Breast epithelium (tissue), 4 donors: ENCODE data around the gene DPH7. TPM values are rescaled to one million over a fixed set of nuclear protein-coding genes. Genes with fewer than 3 reads are reported as not detected.
"Not testable (repeated sequence)": the region's sequence is repeated elsewhere in the genome, so short reads cannot be mapped to it uniquely, and the experiment has no call there.

ENCODE experiments used
- DNase-seq, 2 donors: peaks; one replicate each; pipeline ENCODE4 v3.0.0-alpha.2; 2019; ENCODE audit warnings: low spot score in 2 of 2
- H3K27ac ChIP-seq, 2 donors: fragments of 200-600 bp; sonication (generic) in 1 of 2; one replicate each; pipeline ENCODE4 v1.5.1; 2016 to 2019; ENCODE audit warnings: mild to moderate bottlenecking in 1 of 2
- H3K27me3 ChIP-seq, 2 donors: fragments of 200-600 bp; sonication (generic) in 1 of 2; one replicate each; pipeline versions ENCODE4 v1.5.1 to v1.6.0; 2017 to 2019; ENCODE audit warnings: control low read depth in 1 of 2, mild to moderate bottlenecking in 1 of 2
- H3K36me3 ChIP-seq: fragments of 200-600 bp; one replicate; pipeline ENCODE4 v1.5.1; 2019
- H3K4me1 ChIP-seq, 2 donors: fragments of 200-600 bp; sonication (generic); one replicate each; pipeline ENCODE4 v1.5.1; 2016 to 2019; ENCODE audit warnings: control low read depth in 1 of 2
- H3K4me3 ChIP-seq, 3 donors: fragments of 200-600 bp; sonication (generic); 1 replicate in 2 of 3; 2 replicates in 1 of 3; pipeline ENCODE4 v1.5.1; 2016 to 2019; ENCODE audit warnings: mild to moderate bottlenecking in 3 of 3, moderate library complexity in 2 of 3
- H3K9me3 ChIP-seq, 2 donors: fragments of 200-600 bp; sonication (generic) in 1 of 2; one replicate each; pipeline ENCODE4 v1.5.1; 2016 to 2019; ENCODE audit warnings: control low read depth in 1 of 2
- CTCF ChIP-seq, 3 donors: fragments of 450-650 bp; IDR thresholded peaks; one replicate each; pipeline ENCODE4 v1.5.1; 2016 to 2017; ENCODE audit warnings: antibody characterized with exemption in 3 of 3, mild to moderate bottlenecking in 3 of 3, moderate library complexity in 3 of 3
- POLR2A ChIP-seq: fragments of 450-650 bp; IDR thresholded peaks from one replicate; pipeline ENCODE4 v1.6.1; 2016; ENCODE audit warnings: antibody characterized with exemption, mild to moderate bottlenecking, moderate library complexity
- POLR2AphosphoS5 ChIP-seq, 3 donors: sonication (generic); formaldehyde crosslinking; IDR thresholded peaks; one replicate each; pipeline ENCODE4 v1.6.1; 2017; ENCODE audit warnings: antibody characterized with exemption in 3 of 3
- intact Hi-C: fragments of 100-400 bp; cut with DNase I; formaldehyde crosslinking; loops from one replicate; pipeline ENCODE4 v1.15.1; 2023; ENCODE audit warnings: low total_unique reads
- total RNA-seq, 3 donors: library from RNA; depleted of rRNA; stranded (reverse); fragments of >200 nt; gene quantifications; one replicate each; pipeline ENCODE4 v1.1.0, GENCODE V29; 2016

DPH7 gene
- total RNA-seq, 3 donors from 2014 or later, result 23.4 to 47.5 (median 45.1) TPM

- Histone ChIP-seq H3K4me1 (peaks cover 0 to 8% of the 10 kb centered on the region in 2 donors), H3K36me3 (no peaks in the 10 kb centered on the region), H3K4me3 (peak overlapping the region; percentile 61 to 96 (median 92)), H3K27me3 (no peaks in the 10 kb centered on the region), H3K9me3 (no peaks in the 10 kb centered on the region), H3K27ac (peak overlapping the region; percentile 80 to 93)
- intact Hi-C loops, result no loop called here
- DNase-seq, result peak in 1 of 2 donors; percentile 36
- no peak for TF ChIP-seq POLR2AphosphoS5 (IDR thresholded peaks at IDR 0.05)
- TF ChIP-seq CTCF (IDR thresholded peaks at IDR 0.05), result no peak
- no peak for TF ChIP-seq POLR2A
Measured at GRCh38 chr9:137552022-137552768, 26.5 kb downstream of the DPH7 start.

GRCh38 chr9:137551264-137552021 is 27.3 kb downstream of the DPH7 start, which contains the start of gene MRPL41:
Gene MRPL41 (plus strand): TSS chr9:137551879. CDS start chr9:137552082, 203 bp downstream.
- peak; percentile 89 to 94 for DNase-seq
- H3K27ac ChIP-seq, result peak within 1 kb of the TSS; percentile 83 to 93

GRCh38 chr9:137550958-137551263 is 27.8 kb downstream of the DPH7 start:
- intact Hi-C loops, DNase-seq, H3K4me1 ChIP-seq, H3K9me3 ChIP-seq, H3K36me3 ChIP-seq, H3K27me3 ChIP-seq: not testable (repeated sequence)
- peak overlapping the region; percentile 61 to 96 (median 92) for H3K4me3 ChIP-seq
- peak overlapping the region; percentile 83 to 91 for H3K27ac ChIP-seq

More at GRCh38 chr9:137551264-137552021, 27.3 kb downstream of the DPH7 start, which contains the start of gene MRPL41:
- H3K36me3 ChIP-seq, result no peaks in the 10 kb centered on the region
- H3K9me3 ChIP-seq, result no peaks in the 10 kb centered on the region
- H3K27me3 ChIP-seq, result no peaks in the 10 kb centered on the region
- intact Hi-C loops, result no loop called here
- H3K4me3 ChIP-seq, result peak within 1 kb of the TSS; percentile 61 to 96 (median 92)
- TF ChIP-seq POLR2AphosphoS5 (IDR thresholded peaks at IDR 0.05), result peak in 1 of 3 donors; percentile 62
- peak; percentile 45 for TF ChIP-seq POLR2A
- peak; percentile 45 to 52 (median 50) for TF ChIP-seq CTCF (IDR thresholded peaks at IDR 0.05)
- peaks cover 0 to 8% of the 10 kb centered on the region in 2 donors for H3K4me1 ChIP-seq

DNA sequence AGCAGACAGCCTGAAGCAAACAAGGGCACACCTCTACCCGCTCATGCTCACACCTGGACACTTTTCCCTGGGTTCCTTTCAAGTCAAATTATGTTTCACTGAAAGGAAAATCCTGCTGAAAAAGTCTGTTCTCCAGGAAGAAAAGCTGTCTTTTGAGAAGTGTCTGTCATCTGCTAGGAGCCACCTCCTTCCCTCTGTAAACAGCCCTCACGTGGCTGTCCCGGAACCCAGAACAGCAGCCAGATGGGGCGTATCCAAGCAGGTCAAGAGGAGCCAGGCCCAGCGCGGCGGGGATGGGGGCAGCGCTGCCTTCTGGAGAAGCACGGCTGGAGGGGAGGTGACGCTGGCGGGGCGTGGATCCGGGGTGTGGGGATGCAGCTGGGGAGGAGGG is 28.5 kb downstream of the DPH7 start, which contains the start of gene PNPLA7:
Gene PNPLA7, minus strand, starts transcription at position 172 of the 391 bp plus-strand sequence. CDS start 205 bp downstream, outside the sequence.
- Histone ChIP-seq H3K4me3 (peak within 1 kb of the TSS; percentile 61 to 96 (median 92)), H3K36me3 (no peaks in the 10 kb centered on the region), H3K4me1 (peaks cover 0 to 8% of the 10 kb centered on the region in 2 donors), H3K27me3 (no peaks in the 10 kb centered on the region), H3K9me3 (no peaks in the 10 kb centered on the region), H3K27ac (peak within 1 kb of the TSS; percentile 89 to 91)
- TF ChIP-seq CTCF (IDR thresholded peaks at IDR 0.05), result no peak
- TF ChIP-seq POLR2A, result no peak
- peak; percentile 16 to 68 (median 56) for TF ChIP-seq POLR2AphosphoS5 (IDR thresholded peaks at IDR 0.05)
- intact Hi-C loops, result no loop called here
- DNase-seq, result peak; percentile 90 to 91

DNA sequence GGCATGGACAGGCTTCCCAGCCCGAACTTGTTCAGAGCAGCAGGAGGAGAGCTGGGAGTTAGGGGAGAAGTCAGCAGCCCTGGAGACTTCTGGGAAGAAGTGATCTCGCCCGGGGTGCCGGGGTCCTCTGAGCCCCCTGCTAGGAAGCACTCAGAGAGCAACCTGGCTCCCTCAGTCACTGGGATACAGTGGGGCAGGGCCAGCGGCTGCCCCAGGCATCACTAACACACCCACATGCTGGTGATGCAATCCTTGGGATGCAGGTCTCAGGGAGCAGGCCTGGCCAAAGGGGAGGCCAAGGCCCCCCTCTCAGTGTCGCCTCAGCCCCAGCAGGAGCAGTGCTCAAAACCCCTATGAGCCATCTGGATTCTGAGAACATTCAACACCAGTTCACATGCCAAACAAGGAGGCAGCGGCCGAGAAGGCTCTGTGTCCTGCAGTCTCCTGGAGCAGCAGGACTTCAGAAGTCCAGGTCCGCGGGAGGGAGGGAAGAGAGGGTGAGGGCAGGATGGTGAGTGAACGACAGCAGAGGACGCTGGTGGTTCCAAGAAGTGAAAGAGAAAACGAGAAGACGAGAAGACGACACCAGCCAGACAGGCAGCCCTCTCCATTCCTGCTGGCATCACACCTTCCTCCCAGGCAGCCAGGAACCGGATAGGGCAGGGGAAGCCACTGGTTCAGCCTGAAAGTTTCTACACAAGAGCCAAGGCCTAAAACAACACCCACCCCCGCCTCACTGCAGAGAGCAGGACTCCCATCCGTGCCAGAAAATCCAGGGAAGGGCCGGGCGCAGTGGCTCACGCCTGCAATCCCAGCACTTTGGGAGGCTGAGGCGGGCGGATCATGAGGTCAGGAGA is 30.8 kb downstream of the DPH7 start:
- Histone ChIP-seq H3K4me1 (peaks cover 0 to 8% of the 10 kb centered on the region in 2 donors), H3K36me3 (no peaks in the 10 kb centered on the region), H3K4me3 (peak overlapping the region in 2 of 3 donors; percentile 31 to 53), H3K27me3 (no peaks in the 10 kb centered on the region), H3K27ac (peak overlapping the region; percentile 75 to 89), H3K9me3 (no peaks in the 10 kb centered on the region)
- TF ChIP-seq POLR2A (no peak), POLR2AphosphoS5 (IDR thresholded peaks at IDR 0.05) (peak in 1 of 3 donors; percentile 38)
- DNase-seq, result peak; percentile 60 to 79
- intact Hi-C loops, result no loop called here
